Ecto neural progenitor cell (in vitro differentiated cells): ENCODE data around the gene CPNE2.

ENCODE experiments used
- DNase-seq: peaks from one replicate; pipeline ENCODE4 v3.0.0-alpha.2; 2018; ENCODE audit warnings: low spot score

CPNE2 gene

DNA sequence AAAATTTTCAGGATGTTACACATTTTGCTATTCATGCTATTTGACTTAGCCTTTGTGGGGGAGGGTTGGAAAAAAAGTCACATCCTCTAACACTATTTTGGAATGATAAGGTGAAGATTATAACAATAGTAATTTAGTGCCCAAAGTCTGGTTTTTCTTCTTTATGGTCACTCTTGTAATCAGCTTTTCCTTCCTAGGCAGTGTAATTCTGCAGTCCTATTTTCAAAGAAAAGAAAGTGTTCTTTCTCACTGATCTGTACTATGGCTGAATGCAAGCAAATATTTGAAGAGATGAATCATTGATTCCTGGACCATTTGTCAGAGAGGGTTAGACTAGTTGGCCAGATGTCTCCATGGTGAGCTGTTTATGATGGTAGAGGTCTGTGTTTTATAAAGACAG is 102.1 kb downstream of the CPNE2 start:
- DNase-seq: no peak

DNA sequence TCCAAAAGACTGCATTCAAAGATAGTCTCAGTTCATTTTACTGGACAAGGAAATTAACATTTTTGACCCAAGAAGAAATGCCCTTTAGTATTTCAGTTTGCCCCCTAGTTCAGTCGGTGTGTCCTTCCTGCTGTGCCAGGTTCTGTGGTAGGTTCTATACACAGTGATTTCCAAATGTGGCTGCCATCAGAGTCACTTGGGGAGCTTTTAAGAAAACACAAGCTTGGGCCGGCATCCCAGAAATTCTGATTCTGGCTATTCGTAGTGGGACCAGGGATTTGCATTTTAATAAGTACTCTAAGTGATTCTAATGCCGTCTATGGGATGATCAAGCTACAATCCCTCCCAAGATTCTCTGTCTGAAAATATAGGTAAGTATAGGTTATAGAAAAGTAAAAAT is 103.9 kb downstream of the CPNE2 start:
- DNase-seq: no peak

DNA sequence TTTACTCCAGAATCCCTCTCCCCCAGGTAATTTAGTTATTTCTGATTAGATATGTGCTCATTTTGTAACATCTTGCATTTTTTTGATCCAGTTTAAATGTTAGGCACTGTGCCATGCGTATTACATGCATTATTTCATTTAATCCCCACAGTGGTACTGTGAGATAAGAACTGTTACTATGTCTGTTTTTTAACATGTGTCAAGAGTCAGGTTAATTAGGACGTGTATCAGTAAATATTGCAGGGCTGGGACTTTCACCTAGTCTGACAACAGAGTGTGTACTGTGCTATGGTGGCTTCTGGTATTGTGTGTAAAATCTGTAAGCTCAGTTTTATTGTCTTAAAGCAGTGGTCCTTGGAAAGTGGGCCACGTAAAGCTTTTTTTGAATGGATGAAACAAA is 104.4 kb downstream of the CPNE2 start:
- no peak for DNase-seq
